GM13976 (cell line): ENCODE data around the gene FXYD1.

ENCODE experiments used
- DNase-seq: peaks from one replicate; pipeline ENCODE4 v3.0.0; 2012; ENCODE audit warnings: low spot score
- in situ Hi-C: fragments of 300-500 bp; cut with MboI; formaldehyde crosslinking; loops from one replicate; pipeline ENCODE4 v1.12.0; 2022; ENCODE audit warnings: low sequenced_read_pairs, mixed read lengths, inconsistent platforms; ENCODE audit not compliant: unreplicated experiment
- TF ChIP-seq, protein P1 (sequence below): IDR thresholded peaks from 2 replicates; pipeline ENCODE4 v1.5.1; 2012; ENCODE audit warnings: borderline replicate concordance, mild to moderate bottlenecking; ENCODE audit not compliant: insufficient read depth; ENCODE audit errors: extremely low read depth, missing control alignments, control extremely low read depth

Gene FXYD1

DNA sequence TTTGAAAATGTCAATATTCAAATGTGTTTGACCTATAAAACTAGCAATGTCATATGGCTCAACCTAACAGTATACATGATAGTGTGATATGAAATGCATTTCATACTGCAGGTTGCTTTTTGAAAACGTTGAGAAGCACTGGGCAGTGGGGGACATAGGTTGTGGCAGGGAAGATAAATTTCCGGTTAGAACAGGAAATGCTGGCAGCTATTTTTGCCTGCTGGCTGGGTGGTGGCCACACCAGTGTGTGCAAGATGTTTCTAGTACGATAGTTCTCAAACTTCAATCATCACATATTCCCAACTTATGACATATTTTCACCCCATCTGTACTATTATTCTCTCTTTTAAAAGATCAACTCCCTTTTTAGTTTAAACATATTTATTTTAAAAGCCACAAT lies 33.1 kb downstream of the FXYD1 start:
- TF ChIP-seq, protein P1, sequence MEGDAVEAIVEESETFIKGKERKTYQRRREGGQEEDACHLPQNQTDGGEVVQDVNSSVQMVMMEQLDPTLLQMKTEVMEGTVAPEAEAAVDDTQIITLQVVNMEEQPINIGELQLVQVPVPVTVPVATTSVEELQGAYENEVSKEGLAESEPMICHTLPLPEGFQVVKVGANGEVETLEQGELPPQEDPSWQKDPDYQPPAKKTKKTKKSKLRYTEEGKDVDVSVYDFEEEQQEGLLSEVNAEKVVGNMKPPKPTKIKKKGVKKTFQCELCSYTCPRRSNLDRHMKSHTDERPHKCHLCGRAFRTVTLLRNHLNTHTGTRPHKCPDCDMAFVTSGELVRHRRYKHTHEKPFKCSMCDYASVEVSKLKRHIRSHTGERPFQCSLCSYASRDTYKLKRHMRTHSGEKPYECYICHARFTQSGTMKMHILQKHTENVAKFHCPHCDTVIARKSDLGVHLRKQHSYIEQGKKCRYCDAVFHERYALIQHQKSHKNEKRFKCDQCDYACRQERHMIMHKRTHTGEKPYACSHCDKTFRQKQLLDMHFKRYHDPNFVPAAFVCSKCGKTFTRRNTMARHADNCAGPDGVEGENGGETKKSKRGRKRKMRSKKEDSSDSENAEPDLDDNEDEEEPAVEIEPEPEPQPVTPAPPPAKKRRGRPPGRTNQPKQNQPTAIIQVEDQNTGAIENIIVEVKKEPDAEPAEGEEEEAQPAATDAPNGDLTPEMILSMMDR = no peak
- in situ Hi-C loops = no loop called here
- DNase-seq = no peak

DNA sequence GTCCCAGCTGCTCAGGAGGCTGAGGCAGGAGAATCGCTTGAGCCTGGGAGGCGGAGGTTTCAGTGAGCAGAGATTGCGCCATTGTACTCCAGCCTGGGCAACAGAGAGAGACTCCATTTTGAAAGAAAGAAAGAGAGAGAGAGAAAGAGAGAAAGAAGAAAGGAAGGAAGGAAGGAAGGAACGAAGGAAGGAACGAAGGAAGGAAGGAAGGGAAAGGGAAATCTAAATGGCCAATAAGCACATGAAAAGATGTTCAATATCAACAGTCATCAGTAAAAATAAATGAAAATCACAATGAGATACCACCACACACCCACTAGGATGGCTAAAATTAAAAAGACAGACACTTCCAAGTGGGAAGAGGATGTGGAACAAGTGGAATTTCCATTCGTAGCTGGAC lies 35.6 kb downstream of the FXYD1 start:
- in situ Hi-C loops = no loop called here
- TF ChIP-seq, protein P1 = no peak
- no peak for DNase-seq

DNA sequence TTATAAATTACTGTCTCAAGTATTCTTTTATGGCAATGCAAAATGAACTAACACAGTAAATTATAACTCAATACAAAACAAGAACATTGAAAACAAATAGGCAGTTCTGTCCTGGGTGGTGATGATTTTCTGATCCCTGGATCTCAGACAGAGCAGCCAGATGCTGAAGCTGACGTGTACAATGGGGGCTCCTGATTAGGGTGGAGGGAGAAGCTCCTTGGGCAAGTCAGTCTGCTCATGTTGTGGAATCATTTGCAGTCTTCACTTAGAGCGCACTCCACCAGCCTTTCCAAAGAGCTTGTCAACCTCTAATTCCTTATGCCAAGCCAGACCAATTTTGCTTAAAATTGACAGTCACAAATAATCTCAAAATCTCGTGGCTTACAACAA lies 37.6 kb downstream of the FXYD1 start:
- DNase-seq = no peak
- in situ Hi-C loops = no loop called here

DNA sequence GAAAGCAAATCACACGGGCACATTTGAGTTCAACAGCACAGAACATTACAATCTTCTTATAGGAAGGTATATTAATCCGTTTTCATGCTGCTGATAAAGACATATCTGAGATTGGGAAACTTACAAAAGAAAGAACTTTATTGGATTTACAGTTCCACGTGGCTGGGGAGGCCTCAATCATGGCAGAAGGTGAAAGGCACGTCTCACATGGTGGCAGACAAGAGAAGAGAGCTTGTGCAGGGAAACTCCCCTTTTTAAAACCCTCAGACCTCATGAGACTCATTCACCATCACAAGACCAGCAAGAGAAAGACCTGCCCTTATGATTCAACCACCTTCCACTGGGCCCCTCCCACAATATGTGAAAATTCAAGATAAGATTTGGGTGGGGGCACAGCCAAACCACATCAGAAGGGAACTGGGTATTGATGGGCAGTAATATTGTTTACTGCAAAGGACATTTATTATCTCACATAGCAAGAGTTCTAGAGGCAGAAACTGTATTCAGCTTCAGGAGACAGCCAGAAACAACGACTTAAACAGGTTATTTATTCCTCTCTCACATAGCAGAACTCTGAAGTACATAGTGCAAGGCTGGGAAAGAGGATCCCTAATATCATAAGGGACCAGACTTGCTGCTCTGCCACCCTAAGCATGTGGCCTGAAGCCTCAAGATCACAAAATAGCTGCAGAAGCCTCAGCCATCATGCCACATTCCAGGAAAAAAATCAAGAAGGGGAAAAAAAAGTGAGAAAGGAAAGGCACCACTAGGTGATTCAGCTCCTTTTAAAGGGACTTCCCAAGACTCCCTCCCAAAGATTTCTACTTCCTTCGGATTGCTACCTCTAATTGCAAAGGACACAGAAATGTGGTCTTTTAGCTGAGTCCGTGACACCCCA lies 39.0 kb downstream of the FXYD1 start:
- in situ Hi-C loops = no loop called here
- DNase-seq = no peak
- TF ChIP-seq, protein P1 = no peak

More for the DNA sequence above, 37.6 kb downstream of the FXYD1 start:
- TF ChIP-seq, protein P1 = no peak

DNA sequence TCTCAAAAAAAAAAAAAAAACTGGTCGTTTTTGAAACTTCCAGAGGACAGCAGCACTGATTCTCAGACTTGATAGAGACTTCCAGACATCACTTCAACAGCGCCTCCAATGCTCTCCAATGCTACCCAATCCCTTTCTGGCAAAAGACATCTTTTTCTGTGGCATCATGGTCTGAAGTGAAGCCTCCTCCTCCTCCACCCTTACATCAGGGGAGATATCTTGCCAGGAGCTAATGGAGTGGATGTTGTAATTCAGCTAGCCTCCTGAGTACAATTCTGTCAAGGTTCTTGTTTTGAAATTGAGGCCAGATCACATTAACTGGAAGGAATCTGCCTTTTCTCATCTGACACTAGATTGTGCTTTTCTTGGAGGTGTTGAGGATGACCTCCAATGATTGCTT lies 40.1 kb downstream of the FXYD1 start:
- DNase-seq = no peak
- TF ChIP-seq, protein P1 = no peak
- in situ Hi-C loops = no loop called here

DNA sequence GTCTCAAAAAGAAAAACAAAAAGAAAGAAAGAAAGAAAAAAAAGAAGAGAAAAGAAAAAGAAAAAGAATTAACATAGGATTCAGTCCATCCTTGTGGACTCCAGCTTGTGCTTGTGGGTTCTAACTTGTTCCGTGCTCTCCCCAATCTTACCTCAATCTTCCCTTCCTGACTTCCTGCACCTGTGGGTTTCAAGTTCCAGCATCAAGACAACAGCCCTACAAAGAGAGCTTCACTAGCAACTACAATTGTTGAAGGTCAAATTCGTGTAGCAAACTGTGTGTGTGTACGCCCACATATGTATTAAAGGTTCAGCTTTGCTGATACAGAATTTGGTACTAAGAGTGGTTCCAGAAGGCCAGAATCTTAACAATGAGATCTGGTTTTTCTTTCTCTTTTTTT lies 41.2 kb downstream of the FXYD1 start:
- in situ Hi-C loops = no loop called here
- no peak for DNase-seq
- TF ChIP-seq, protein P1 = no peak
